ENCODE data around the gene GLTP.

The GLTP gene

GRCh38 chr12:109836916-109837315 lies 43.4 kb downstream of the GLTP start:
- Histone ChIP-seq H3K9me3 (no peaks in the 10 kb centered on the region), H3K27me3 (ENCODE audit: low read depth) (no peaks in the 10 kb centered on the region), H3K4me3 (no peak overlapping the region), H3K36me3 (replicated peaks) (no peaks in the 10 kb centered on the region), H3K4me1 (0 out of 2 replicates have a peak, but pooled peaks cover 2% of the 10 kb centered on the region)
- in situ Hi-C loops (cut with MboI; ENCODE audit: low sequenced_read_pairs): no loop called here
- DNase-seq (ENCODE audit: low spot score in 2 of 2): no peak

GRCh38 chr12:109835827-109836226 lies 44.5 kb downstream of the GLTP start:
- in situ Hi-C loops (cut with MboI; ENCODE audit: low sequenced_read_pairs): no loop called here
- H3K4me3 ChIP-seq: no peak overlapping the region
- 0 out of 2 replicates have a peak, but pooled peaks cover 2% of the 10 kb centered on the region for H3K4me1 ChIP-seq

GRCh38 chr12:109833307-109834189 lies 46.8 kb downstream of the GLTP start, which contains the start of gene TRPV4:
Gene TRPV4 (minus strand): TSS chr12:109833398. CDS start chr12:109814796, 18,602 bp downstream.
- DNase-seq (ENCODE audit: low spot score in 2 of 2): peak; percentile 31 to 72
- no peaks in the 10 kb centered on the region for H3K9me3 ChIP-seq
- H3K4me1 ChIP-seq: 0 out of 2 replicates have a peak, but pooled peaks cover 2% of the 10 kb centered on the region
- no peaks in the 10 kb centered on the region for H3K27me3 ChIP-seq (ENCODE audit: low read depth)
- in situ Hi-C loops (cut with MboI; ENCODE audit: low sequenced_read_pairs): no loop called here
- H3K36me3 ChIP-seq (replicated peaks): no peaks in the 10 kb centered on the region
- H3K4me3 ChIP-seq: peak within 1 kb of the TSS; percentile 64

More at GRCh38 chr12:109835827-109836226, 44.5 kb downstream of the GLTP start:
- Histone ChIP-seq H3K9me3 (no peaks in the 10 kb centered on the region), H3K27me3 (ENCODE audit: low read depth) (no peaks in the 10 kb centered on the region), H3K36me3 (replicated peaks) (no peaks in the 10 kb centered on the region)
- no peak for DNase-seq (ENCODE audit: low spot score in 2 of 2)

- Histone ChIP-seq H3K9me3 (no peaks in the 10 kb centered on the region), H3K36me3 (replicated peaks) (no peaks in the 10 kb centered on the region), H3K4me3 (peak overlapping the region; percentile 64), H3K27me3 (ENCODE audit: low read depth) (no peaks in the 10 kb centered on the region), H3K4me1 (0 out of 2 replicates have a peak, but pooled peaks cover 2% of the 10 kb centered on the region)
- no peak for DNase-seq (ENCODE audit: low spot score in 2 of 2)
- in situ Hi-C loops (cut with MboI; ENCODE audit: low sequenced_read_pairs): no loop called here
Observed at GRCh38 chr12:109832541-109833306, 47.6 kb downstream of the GLTP start.

- no peak for DNase-seq (ENCODE audit: low spot score in 2 of 2)
- in situ Hi-C loops (cut with MboI; ENCODE audit: low sequenced_read_pairs): no loop called here
- H3K4me1 ChIP-seq: 0 out of 2 replicates have a peak, but pooled peaks cover 2% of the 10 kb centered on the region
- no peaks in the 10 kb centered on the region for H3K9me3 ChIP-seq
- H3K4me3 ChIP-seq: no peak overlapping the region
- H3K27me3 ChIP-seq (ENCODE audit: low read depth): no peaks in the 10 kb centered on the region
- no peaks in the 10 kb centered on the region for H3K36me3 ChIP-seq (replicated peaks)
Observed at GRCh38 chr12:109831929-109832328, 48.4 kb downstream of the GLTP start.

GRCh38 chr12:109831365-109831764 lies 49.0 kb downstream of the GLTP start:
- H3K4me1 ChIP-seq: 0 out of 2 replicates have a peak, but pooled peaks cover 2% of the 10 kb centered on the region
- in situ Hi-C loops (cut with MboI; ENCODE audit: low sequenced_read_pairs): no loop called here
- H3K4me3 ChIP-seq: no peak overlapping the region
- H3K9me3 ChIP-seq: no peaks in the 10 kb centered on the region
- no peaks in the 10 kb centered on the region for H3K36me3 ChIP-seq (replicated peaks)
- no peak for DNase-seq (ENCODE audit: low spot score in 2 of 2)
- no peaks in the 10 kb centered on the region for H3K27me3 ChIP-seq (ENCODE audit: low read depth)

- H3K27me3 ChIP-seq (ENCODE audit: low read depth): no peaks in the 10 kb centered on the region
- DNase-seq (ENCODE audit: low spot score in 2 of 2): no peak
- H3K4me3 ChIP-seq: no peak overlapping the region
- H3K4me1 ChIP-seq: 0 out of 2 replicates have a peak, but pooled peaks cover 2% of the 10 kb centered on the region
- in situ Hi-C loops (cut with MboI; ENCODE audit: low sequenced_read_pairs): no loop called here
- no peaks in the 10 kb centered on the region for H3K9me3 ChIP-seq
- no peaks in the 10 kb centered on the region for H3K36me3 ChIP-seq (replicated peaks)
Observed at GRCh38 chr12:109830718-109831117, 49.6 kb downstream of the GLTP start.

GRCh38 chr12:109830267-109830666 lies 50.1 kb downstream of the GLTP start:
- Histone ChIP-seq H3K36me3 (replicated peaks) (no peaks in the 10 kb centered on the region), H3K27me3 (ENCODE audit: low read depth) (no peaks in the 10 kb centered on the region), H3K9me3 (no peaks in the 10 kb centered on the region), H3K4me3 (no peak overlapping the region), H3K4me1 (0 out of 2 replicates have a peak, but pooled peaks cover 2% of the 10 kb centered on the region)
- in situ Hi-C loops (cut with MboI; ENCODE audit: low sequenced_read_pairs): no loop called here
- DNase-seq (ENCODE audit: low spot score in 2 of 2): no peak

- H3K27me3 ChIP-seq (ENCODE audit: low read depth): no peaks in the 10 kb centered on the region
- 0 out of 2 replicates have a peak, but pooled peaks cover 2% of the 10 kb centered on the region for H3K4me1 ChIP-seq
- in situ Hi-C loops (cut with MboI; ENCODE audit: low sequenced_read_pairs): no loop called here
- no peaks in the 10 kb centered on the region for H3K9me3 ChIP-seq
- H3K4me3 ChIP-seq: no peak overlapping the region
- no peak for DNase-seq (ENCODE audit: low spot score in 2 of 2)
- no peaks in the 10 kb centered on the region for H3K36me3 ChIP-seq (replicated peaks)
Observed at GRCh38 chr12:109829667-109830066, 50.7 kb downstream of the GLTP start.

- no peaks in the 10 kb centered on the region for H3K36me3 ChIP-seq (replicated peaks)
- 0 out of 2 replicates have a peak, but pooled peaks cover 2% of the 10 kb centered on the region for H3K4me1 ChIP-seq
- H3K4me3 ChIP-seq: no peak overlapping the region
- H3K27me3 ChIP-seq (ENCODE audit: low read depth): no peaks in the 10 kb centered on the region
- in situ Hi-C loops (cut with MboI; ENCODE audit: low sequenced_read_pairs): no loop called here
- no peaks in the 10 kb centered on the region for H3K9me3 ChIP-seq
- no peak for DNase-seq (ENCODE audit: low spot score in 2 of 2)
Observed at GRCh38 chr12:109828754-109829511, 51.4 kb downstream of the GLTP start.

GRCh38 chr12:109827566-109828550 lies 52.5 kb downstream of the GLTP start:
- H3K4me1 ChIP-seq: 0 out of 2 replicates have a peak, but pooled peaks cover 2% of the 10 kb centered on the region
- DNase-seq (ENCODE audit: low spot score in 2 of 2): no peak
- no peaks in the 10 kb centered on the region for H3K9me3 ChIP-seq
- H3K36me3 ChIP-seq (replicated peaks): no peaks in the 10 kb centered on the region
- no peaks in the 10 kb centered on the region for H3K27me3 ChIP-seq (ENCODE audit: low read depth)
- in situ Hi-C loops (cut with MboI; ENCODE audit: low sequenced_read_pairs): no loop called here
- H3K4me3 ChIP-seq: no peak overlapping the region

GRCh38 chr12:109827080-109827479 lies 53.3 kb downstream of the GLTP start:
- no peaks in the 10 kb centered on the region for H3K9me3 ChIP-seq
- no peaks in the 10 kb centered on the region for H3K27me3 ChIP-seq (ENCODE audit: low read depth)
- H3K36me3 ChIP-seq (replicated peaks): no peaks in the 10 kb centered on the region
- DNase-seq (ENCODE audit: low spot score in 2 of 2): no peak
- in situ Hi-C loops (cut with MboI; ENCODE audit: low sequenced_read_pairs): no loop called here
- no peaks in the 10 kb centered on the region for H3K4me1 ChIP-seq
- no peak overlapping the region for H3K4me3 ChIP-seq
